Measurements from ENCODE around the gene LRRC53.

LRRC53 gene

GRCh38 chr1:74426208-74426937 is 86.0 kb downstream of the LRRC53 start:
- ATAC-seq (ENCODE audit: low read depth) (no peak), DNase-seq (ENCODE audit: low spot score) (no peak)
- H3K4me3 ChIP-seq (ENCODE audit: severe bottlenecking): no peak overlapping the region

GRCh38 chr1:74425676-74426075 is 86.7 kb downstream of the LRRC53 start:
- no peak for ATAC-seq (ENCODE audit: low read depth)
- peaks cover 1% of the 10 kb centered on the region for H3K27me3 ChIP-seq (ENCODE audit: insufficient read depth, poor library complexity, severe bottlenecking)
- H3K27ac ChIP-seq (ENCODE audit: poor library complexity, severe bottlenecking): no peak overlapping the region
- H3K9me3 ChIP-seq (ENCODE audit: severe bottlenecking): no peaks in the 10 kb centered on the region
- DNase-seq (ENCODE audit: low spot score): no peak
- H3K36me3 ChIP-seq (ENCODE audit: low read depth): no peaks in the 10 kb centered on the region
- no peak overlapping the region for H3K4me3 ChIP-seq (ENCODE audit: severe bottlenecking)
- TF ChIP-seq CTCF (IDR thresholded peaks at IDR 0.05; ENCODE audit: poor library complexity, severe bottlenecking): no peak
- H3K4me1 ChIP-seq (ENCODE audit: insufficient read depth, poor library complexity, severe bottlenecking): no peaks in the 10 kb centered on the region

More at GRCh38 chr1:74426208-74426937, 86.0 kb downstream of the LRRC53 start:
- no peak for TF ChIP-seq CTCF (IDR thresholded peaks at IDR 0.05; ENCODE audit: poor library complexity, severe bottlenecking)
- no peak overlapping the region for H3K27ac ChIP-seq (ENCODE audit: poor library complexity, severe bottlenecking)
- H3K9me3 ChIP-seq (ENCODE audit: severe bottlenecking): no peaks in the 10 kb centered on the region
- H3K27me3 ChIP-seq (ENCODE audit: insufficient read depth, poor library complexity, severe bottlenecking): peaks cover 5% of the 10 kb centered on the region
- H3K4me1 ChIP-seq (ENCODE audit: insufficient read depth, poor library complexity, severe bottlenecking): no peaks in the 10 kb centered on the region
- no peaks in the 10 kb centered on the region for H3K36me3 ChIP-seq (ENCODE audit: low read depth)

GRCh38 chr1:74423471-74423870 is 88.9 kb downstream of the LRRC53 start:
- no peak for TF ChIP-seq CTCF (IDR thresholded peaks at IDR 0.05; ENCODE audit: poor library complexity, severe bottlenecking)

GRCh38 chr1:74422421-74423292 is 89.8 kb downstream of the LRRC53 start:
- Histone ChIP-seq H3K4me1 (ENCODE audit: insufficient read depth, poor library complexity, severe bottlenecking) (no peaks in the 10 kb centered on the region), H3K27ac (ENCODE audit: poor library complexity, severe bottlenecking) (no peak overlapping the region), H3K9me3 (ENCODE audit: severe bottlenecking) (no peaks in the 10 kb centered on the region), H3K4me3 (ENCODE audit: severe bottlenecking) (no peak overlapping the region), H3K36me3 (ENCODE audit: low read depth) (no peaks in the 10 kb centered on the region), H3K27me3 (ENCODE audit: insufficient read depth, poor library complexity, severe bottlenecking) (no peaks in the 10 kb centered on the region)
- DNase-seq (ENCODE audit: low spot score) (no peak), ATAC-seq (ENCODE audit: low read depth) (no peak)
- no peak for TF ChIP-seq CTCF (IDR thresholded peaks at IDR 0.05; ENCODE audit: poor library complexity, severe bottlenecking)

More at GRCh38 chr1:74423471-74423870, 88.9 kb downstream of the LRRC53 start:
- no peak for ATAC-seq (ENCODE audit: low read depth)
- no peaks in the 10 kb centered on the region for H3K27me3 ChIP-seq (ENCODE audit: insufficient read depth, poor library complexity, severe bottlenecking)
- H3K4me1 ChIP-seq (ENCODE audit: insufficient read depth, poor library complexity, severe bottlenecking): no peaks in the 10 kb centered on the region
- H3K27ac ChIP-seq (ENCODE audit: poor library complexity, severe bottlenecking): no peak overlapping the region
- no peak overlapping the region for H3K4me3 ChIP-seq (ENCODE audit: severe bottlenecking)
- no peaks in the 10 kb centered on the region for H3K9me3 ChIP-seq (ENCODE audit: severe bottlenecking)
- H3K36me3 ChIP-seq (ENCODE audit: low read depth): no peaks in the 10 kb centered on the region
- no peak for DNase-seq (ENCODE audit: low spot score)

All from RWPE2 (cell line).